GM18868 (cell line): ENCODE measurements around the gene SEMA4B.
A peak's percentile ranks its signal among the peaks of the same experiment; 100 is the strongest.
"Not testable (repeated sequence)": the region's sequence is repeated elsewhere in the genome, so short reads cannot be mapped to it uniquely, and the experiment has no call there.

Experiments
- ATAC-seq: cut with Tn5 transposase; IDR thresholded peaks from one replicate; pipeline ENCODE4 v1.9.1; 2021; ENCODE audit warnings: mild to moderate bottlenecking, moderate library complexity; ENCODE audit not compliant: unreplicated experiment

Gene SEMA4B

GRCh38 chr15:90201130-90201943 lies at the start of gene SEMA4B:
Gene SEMA4B (plus strand): TSS chr15:90201330. CDS start chr15:90201579, 249 bp downstream.
- ATAC-seq, result peak; percentile 69

DNA sequence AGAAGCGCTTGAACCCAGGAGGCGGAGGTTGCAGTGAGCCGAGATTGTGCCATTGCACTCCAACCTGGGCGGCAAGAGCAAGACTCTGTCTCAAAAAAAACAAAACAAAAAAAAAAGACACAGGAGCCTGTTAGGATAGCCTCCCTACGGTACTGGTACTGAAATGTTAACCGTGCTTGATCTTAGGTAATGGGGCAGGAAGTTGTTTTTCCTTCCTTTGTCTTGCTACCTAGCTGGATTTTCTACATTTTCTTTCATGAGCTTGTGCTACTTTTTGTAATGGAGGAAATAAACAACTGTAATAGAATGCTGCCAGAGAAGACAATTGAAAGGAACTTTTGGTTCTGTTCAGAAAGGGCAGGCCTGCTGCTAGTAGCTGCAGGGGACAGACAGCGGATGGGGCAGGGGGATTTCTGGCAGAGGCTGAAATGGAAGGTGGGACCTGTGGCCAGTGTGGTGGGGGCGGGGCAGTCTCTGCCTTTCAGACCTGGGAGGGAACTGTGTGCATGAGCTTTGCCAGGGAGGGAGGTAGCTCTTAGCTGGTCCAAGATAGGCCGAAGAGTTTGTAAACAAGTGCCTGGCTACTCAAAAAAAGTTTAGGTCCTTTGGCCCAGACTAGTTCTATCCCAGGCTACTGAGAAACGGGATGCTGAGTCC lies 49.0 kb upstream of the SEMA4B start:
- no peak for ATAC-seq

DNA sequence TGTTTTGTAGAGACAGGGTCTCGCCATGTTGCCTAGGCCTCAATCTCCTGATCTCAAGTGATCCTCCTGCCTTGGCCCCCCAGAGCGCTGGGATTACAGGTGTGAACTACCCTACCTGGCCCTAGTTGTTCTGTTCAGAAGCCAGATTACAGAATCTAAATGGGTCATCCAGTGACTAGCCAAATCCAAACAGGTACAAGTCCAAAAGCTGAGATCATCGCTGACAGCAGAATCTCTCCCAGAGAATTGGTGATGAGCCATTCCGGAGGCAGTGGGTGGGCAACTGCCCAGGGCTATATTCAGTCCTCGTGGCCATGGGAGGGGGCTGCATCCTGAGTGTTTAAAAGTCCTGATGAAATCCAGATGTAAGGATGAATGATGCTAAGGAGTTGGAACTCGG lies 47.5 kb upstream of the SEMA4B start:
- ATAC-seq, result no peak

DNA sequence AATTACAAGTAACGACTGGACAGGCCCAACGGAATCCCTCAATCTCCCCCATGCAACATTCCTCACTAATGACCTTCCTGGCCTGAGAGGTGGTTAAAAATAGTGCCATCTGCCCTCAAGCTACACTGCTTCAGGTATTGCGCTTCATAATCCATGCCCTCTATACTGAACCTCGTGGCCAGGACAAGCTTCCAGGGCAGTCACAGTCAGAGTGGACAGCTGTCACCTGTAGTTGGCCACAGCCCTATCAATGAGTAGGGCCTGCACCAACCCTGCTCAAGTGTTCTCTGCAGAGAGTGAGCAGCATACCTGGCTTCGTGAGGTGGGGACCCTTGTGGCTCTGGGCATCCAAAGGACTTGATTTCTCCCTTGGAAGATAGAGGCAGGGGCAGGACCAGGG lies 46.9 kb upstream of the SEMA4B start:
- ATAC-seq, result no peak

DNA sequence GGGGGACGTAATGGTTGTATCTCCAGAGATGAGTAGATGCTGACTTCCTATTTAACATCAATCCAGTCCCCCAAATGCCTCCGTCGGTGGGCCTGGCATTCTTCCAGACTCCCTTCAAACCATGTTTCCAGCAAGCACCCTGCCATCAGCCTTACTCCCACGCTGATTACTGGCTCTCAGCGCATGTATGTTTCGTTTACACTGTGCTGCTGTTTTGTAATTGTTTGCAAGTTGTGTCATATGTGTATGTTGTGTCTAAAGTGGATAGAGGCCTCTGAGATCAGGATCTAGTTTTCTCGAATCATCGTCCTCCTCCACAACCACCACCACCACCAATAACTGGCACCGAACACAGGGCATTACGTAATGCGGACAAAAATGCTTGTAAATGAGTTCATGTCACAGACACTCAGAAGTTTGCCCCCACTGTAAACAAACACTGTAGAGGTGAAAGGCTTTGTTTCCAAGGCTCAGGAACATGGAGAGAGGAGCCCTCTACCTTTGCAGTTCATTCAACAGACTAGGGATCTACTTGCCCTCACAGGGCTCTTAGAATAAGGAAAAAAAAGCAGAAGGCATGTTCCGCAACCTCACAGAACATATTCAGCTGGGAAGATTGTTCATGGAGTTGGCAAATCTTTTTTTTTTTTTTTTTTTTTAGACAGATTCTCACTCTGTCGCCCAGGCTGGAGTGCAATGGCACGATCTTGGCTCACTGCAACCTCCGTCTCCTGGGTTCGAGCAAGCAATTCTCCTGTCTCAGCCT lies 46.1 kb upstream of the SEMA4B start:
- ATAC-seq, result no peak

DNA sequence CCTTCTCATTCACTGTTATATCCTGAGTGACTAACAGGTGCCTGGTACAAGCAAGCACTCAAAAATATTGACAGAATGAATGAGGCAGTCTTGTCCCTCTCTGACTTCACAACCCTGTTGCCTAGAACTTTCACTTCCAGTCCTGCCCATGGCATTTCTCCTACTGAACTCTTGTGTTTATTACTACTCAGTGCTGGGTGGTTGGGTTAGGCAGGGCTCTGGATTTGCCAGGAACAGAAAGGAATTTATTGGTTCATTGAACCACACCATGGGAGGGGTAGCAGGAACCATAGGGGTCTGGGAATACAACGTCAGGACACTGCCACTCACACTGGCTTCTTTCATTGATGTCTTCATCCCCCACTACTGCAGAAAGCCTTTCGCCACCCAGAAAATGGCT lies 41.9 kb upstream of the SEMA4B start:
- no peak for ATAC-seq

DNA sequence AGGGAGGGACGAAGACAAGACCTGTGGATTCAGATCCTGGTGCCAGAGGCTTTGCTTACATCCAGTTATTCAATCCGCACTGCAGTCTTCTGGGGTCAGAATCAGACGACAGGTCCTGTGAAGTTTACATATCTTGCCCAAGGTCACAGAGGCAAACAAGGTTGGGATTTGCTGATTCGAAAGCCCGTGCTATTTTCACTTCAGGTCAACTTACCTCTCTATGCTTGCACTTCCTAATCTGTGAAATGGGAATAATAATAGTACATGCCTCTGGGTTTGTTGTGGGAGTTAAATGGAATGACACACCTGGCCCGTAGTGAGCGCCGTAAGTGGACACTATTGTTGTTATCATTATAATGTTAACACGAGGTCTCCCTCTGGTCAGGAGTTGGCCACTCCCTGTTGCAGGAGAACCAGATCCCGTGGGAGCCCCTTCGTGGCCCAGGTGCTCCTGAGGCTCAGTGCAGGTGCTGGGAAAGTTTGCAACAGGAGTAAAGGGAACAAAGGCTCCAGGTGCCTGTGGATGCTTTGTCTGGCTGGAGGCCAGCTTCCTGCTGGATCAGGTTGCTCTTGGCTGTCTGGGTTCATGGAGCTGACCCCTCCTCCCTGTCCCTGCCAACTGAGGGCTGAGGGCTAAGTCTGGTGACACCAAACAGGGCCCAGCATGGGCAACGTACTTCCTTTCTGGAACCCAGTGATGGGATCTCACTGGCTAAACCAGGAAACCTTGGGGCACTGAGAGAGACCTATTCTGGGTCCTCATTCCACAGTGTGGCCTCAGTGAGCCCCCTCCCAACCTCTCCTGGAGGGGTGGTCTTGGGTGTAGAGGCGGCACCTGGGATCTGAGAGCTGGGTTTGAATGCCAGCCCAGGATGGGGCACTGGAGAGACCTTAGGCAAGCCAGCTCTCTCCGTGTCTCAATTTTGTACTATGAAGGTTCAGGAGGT lies 40.1 kb upstream of the SEMA4B start:
- no peak for ATAC-seq

DNA sequence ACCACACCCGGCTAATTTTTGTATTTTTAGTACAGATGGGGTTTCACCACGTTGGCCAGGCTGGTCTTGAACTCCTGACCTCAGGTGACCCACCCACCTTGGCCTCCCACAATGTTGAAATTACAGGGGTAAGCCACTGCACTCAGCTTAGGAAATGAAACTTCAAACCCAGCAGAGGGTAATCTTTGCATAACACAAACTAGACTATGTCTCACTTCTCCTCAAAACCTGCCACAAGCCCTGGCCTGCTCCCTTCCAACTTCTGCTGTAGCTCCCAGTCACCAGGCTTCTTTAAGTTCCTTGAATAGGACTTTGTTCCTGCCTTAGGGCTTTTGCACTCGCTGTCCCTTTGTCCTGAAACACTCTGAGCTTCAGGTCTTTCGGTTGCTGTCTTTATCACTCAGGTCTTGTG lies 39.2 kb upstream of the SEMA4B start:
- ATAC-seq, result no peak

GRCh38 chr15:90162956-90163355 lies 38.2 kb upstream of the SEMA4B start:
- no peak for ATAC-seq

DNA sequence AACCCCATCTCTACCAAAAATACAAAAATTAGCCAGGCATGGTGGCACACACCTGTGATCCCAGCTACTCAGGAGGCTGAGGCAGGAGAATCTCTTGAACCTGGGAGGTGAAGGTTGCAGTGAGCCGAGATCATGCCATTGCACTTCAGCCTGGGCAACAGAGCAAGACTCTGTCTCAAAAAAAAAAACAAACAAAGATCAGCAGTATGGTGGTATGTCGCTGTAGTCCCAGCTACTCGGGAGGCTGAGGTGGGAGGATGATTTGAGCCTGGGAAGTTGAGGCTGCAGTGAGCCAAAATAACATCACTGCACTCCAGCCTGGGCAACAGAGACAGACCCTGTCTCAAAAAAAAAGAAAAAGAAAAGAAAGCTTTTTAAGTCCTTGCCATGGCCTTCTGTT lies 36.9 kb upstream of the SEMA4B start:
- not testable (repeated sequence) for ATAC-seq

DNA sequence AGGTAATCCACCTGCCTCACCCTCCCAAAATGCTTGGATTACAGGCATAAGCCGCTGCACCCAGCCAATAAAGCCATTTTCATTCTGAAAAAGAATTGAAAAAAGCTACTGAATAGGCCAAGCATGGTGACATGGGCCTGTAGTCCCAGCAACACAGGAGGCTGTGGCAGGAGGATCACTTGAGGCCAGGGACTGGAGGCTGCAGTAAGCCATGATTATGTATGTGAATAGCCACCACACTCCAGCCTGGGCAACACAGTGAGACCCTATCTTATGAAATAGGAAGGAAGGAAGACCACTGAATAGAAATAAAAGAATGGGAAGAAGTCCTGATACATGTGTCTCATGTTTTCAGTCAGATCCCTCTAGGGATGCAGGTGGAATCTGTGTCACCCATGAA lies 36.0 kb upstream of the SEMA4B start:
- ATAC-seq, result no peak

DNA sequence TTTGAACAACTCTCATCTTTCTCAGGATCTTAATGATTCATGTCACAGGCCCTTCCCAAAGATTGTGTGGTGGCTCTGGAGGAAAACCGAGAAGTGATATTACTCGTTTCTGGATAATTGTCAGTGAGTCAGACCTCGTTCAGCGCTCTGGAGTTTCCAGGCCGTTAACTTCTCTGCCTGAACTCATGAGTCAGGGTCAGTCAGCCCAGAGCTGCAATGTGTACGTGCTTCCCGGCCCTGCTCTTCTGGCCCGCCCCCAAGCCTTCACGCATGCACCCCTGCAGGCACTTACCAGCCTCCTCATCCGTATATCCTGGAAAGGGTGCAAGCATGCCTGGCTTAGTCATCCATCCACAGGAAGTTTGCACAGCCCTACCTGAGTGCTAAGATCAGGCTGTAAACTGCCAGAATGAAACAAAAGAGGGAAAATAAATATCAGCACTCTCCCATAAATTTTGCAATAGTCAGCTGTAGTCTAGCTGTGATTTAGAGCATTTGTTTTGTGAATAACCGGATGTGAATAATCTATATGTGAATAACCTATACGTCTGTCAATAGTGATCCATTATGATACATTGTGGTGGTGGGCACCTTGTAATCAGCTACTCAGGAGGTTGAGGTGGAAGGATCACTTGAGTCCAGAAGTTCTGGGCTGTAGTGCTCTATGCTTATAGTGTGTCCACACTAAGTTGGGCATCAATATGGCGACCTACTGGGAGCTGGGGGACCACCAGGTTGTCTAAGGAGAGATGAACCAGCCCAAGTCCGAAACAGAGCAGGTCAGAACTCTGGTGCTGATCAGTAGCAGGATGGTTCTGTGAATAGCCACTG lies 35.3 kb upstream of the SEMA4B start:
- ATAC-seq, result peak; percentile 89

GRCh38 chr15:90167121-90167520 lies 34.0 kb upstream of the SEMA4B start:
- no peak for ATAC-seq

DNA sequence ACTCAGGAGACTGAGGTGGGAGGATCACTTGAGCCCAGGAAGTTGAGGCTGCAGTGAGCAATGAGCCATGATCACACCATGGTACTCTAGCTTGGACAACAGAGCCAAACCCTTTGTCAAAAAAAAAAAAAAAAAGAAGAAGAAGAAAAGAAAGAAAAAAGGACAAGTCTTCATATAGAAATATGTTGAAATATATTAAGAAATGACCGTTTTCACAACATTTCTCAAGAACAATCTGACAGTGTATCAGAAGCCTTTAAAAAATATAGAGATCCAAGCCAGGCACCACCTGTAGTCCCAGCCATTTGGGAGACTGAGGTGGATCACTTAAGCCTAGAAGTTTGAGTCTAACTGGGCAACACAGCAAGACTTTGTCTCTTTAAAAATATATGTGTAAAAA lies 29.5 kb upstream of the SEMA4B start:
- ATAC-seq, result no peak

DNA sequence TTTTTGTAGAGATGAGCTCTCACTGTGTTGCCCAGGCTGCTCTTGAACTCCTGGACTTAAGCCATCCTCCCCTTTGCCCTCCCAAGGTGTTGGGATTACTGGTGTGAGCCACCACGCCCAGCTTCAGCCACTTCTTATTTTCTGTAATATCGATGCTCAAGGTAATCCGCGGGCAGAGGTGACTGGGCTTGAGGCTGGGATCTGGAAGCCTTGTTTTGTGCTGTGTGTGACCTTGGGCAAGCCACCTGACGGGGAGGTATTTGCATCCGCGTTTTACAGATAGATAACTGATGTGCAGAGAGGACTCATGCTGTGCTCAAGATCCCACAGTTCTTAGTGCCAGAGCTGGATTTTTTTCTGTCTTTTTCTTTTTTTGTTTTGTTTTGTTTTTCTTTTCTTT lies 27.8 kb upstream of the SEMA4B start:
- ATAC-seq, result no peak

GRCh38 chr15:90174140-90174875 lies 26.8 kb upstream of the SEMA4B start:
- ATAC-seq, result no peak

- no peak for ATAC-seq
Observed at GRCh38 chr15:90177012-90177411, 24.1 kb upstream of the SEMA4B start.

DNA sequence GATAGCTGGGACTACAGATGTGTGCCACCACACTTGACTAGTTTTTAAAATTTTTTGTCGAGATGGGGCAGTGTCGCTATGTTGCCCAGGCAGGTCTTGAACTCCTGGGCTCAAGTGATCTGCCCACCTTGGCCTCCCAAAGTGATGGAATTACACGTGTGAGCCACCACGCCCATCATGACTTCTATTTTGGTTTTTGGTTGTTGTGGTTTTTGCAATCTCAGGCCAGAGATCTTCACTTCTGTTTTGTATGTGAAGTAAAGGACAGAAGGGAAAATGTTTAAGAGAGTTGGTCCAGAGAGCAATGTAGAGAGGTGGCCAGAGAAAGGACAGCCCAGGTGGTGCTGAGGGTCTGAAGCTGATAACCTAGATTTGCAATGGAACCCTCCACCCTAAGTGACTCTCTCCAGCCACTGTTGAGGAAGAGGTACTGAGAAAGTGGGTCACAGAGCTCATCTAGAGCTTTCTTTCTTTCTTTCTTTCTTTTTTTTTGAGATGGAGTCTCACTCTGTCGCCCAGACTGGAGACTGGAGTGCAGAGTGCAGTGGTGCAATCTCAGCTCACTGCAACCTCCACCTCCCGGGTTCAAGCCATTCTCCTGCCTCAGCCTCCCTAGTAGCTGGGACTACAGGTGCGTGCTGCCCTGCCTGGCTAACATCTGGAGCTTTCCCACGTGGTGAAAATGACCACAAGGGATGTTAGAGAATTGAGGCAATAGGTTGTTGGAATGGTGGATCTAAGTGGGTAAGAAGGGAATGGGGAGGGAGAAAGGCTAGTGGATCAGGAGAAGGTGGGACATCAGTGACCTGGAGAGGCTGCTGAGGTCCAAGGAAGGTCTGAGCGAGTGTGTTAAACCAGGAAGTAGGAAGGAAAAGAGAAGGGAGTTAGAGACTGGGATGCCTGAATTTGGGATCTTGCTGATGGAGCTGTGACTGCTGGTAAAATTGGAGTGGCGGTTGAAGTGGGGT lies 22.4 kb upstream of the SEMA4B start:
- ATAC-seq, result no peak
